GM12874 (cell line): ENCODE data around the gene DNAAF1.

Experiments
- TF ChIP-seq, protein P1 (sequence below): IDR thresholded peaks from 2 replicates; pipeline ENCODE4 v1.5.1; 2011; ENCODE audit warnings: low read depth, mild to moderate bottlenecking, control low read depth, low read length, moderate library complexity; ENCODE audit not compliant: insufficient read depth

Gene DNAAF1

DNA sequence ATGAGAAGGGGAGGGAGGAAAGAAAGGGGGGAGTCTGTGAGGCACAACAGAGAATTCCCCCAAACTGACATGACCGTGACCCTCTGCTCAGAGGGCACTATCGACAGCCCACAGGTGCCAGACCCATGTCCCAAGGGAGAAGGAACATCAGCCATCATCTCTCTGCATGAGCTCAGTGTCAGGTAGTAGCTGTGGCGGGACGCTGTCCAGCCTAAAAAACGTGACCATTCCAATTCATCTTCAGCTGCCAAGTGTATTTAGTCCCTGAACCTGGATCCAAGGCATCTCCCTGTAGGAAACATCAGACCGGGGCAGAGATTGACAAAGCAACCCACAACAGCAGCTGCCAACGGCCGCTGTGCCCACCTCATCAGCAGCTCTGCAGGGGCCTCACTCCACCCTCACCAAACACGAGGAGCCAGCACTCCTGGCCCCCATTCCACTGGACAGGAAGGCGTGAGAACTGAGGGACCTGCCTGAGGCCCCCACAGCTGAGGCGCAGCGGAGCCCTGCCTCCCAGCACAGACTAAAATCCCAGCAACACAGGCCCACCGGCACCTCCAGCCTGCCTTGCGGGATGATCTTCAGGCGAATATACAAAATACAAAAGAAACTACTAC is 33.1 kb downstream of the DNAAF1 start:
- TF ChIP-seq, protein P1, sequence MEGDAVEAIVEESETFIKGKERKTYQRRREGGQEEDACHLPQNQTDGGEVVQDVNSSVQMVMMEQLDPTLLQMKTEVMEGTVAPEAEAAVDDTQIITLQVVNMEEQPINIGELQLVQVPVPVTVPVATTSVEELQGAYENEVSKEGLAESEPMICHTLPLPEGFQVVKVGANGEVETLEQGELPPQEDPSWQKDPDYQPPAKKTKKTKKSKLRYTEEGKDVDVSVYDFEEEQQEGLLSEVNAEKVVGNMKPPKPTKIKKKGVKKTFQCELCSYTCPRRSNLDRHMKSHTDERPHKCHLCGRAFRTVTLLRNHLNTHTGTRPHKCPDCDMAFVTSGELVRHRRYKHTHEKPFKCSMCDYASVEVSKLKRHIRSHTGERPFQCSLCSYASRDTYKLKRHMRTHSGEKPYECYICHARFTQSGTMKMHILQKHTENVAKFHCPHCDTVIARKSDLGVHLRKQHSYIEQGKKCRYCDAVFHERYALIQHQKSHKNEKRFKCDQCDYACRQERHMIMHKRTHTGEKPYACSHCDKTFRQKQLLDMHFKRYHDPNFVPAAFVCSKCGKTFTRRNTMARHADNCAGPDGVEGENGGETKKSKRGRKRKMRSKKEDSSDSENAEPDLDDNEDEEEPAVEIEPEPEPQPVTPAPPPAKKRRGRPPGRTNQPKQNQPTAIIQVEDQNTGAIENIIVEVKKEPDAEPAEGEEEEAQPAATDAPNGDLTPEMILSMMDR: no peak

DNA sequence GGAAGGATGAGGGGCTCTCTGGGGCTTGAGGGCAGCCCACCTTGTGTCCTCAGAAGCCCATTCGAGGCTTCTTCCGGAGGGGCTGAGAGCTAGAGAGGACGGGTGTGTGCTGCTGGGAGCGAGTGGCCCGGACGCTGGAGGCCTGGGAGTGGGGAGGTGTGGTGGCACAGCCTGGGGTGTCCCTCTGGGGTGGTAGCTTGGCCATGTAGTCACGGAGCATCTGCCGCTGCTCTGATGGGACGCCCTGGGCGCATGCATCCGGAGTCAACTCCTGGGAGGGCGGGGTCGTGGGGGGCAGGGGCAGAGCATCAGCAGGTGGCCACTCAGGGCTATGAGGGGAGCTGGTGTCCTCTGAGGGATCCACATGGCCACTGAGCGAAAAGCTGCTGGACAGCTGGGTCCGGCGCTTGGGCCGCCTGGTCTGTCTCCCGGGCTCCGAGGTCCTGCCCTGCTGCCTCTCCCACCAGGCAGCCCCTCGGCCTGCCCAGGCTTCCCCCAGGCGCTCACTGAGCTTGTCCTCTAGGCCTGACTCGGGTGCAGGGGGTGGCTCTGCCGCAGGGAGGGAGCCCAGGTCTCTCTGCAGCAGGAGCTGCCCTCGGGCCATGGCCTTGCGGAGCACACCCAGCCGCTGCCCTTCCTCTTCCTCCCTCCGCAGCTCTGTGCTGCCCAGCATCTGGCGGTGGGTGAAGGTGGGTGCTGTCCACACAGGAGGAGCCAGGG is 33.9 kb downstream of the DNAAF1 start:
- TF ChIP-seq, protein P1: no peak

DNA sequence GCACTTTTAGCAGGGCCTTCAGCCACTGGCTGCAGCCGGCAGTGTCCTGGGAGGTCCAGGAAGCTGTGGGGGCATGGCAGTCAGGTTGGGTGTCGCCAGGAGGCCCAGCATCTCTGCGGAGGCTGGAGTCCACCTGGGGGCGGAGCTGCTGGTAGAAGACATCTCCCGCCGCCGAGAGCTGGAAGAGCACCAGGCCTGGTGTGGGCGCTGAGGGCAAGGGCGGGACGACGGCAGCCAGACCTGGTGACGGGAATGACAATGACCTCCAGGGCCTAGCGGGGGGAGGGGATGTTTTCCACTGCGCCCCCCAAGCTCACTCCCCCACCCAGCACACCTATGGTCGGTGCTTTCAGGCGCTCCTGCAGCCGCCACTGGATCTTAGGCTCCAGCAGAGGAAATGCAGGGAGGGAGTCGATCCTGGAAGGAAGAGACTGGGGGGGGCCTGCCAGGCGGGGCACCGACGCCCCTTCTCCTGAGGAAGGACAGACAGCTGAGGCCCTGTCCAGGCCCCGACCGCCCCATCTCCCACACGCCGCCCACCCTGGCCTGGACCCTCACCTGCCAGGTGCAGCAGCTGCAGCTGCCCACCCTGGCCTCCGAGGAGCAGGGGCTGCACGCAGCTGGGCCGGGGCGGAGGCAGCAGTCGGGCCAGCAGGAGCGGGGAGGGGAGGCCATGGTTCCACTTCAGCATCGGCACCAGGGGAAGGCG is 34.7 kb downstream of the DNAAF1 start:
- TF ChIP-seq, protein P1: no peak

- TF ChIP-seq, protein P1: no peak
These were observed 35.5 kb downstream of the DNAAF1 start for GRCh38 chr16:84180519-84181140.

GRCh38 chr16:84181144-84181915 is 36.2 kb downstream of the DNAAF1 start:
- TF ChIP-seq, protein P1: no peak

- TF ChIP-seq, protein P1: no peak
These were observed 37.0 kb downstream of the DNAAF1 start for GRCh38 chr16:84182104-84182503.
